H9 (cell line): ENCODE results near the gene LMX1A. TPM values are rescaled to one million over a fixed set of nuclear protein-coding genes. Genes with fewer than 3 reads are reported as not detected.

Experiments
- DNase-seq: peaks from one replicate; pipeline ENCODE4 v3.0.0-alpha.2; 2017
- H2AFZ ChIP-seq: one replicate; pipeline ENCODE4 v1.6.1; 2013; ENCODE audit warnings: mild to moderate bottlenecking, low read length, control low read depth, moderate library complexity
- H2AK5ac ChIP-seq: 2 replicates; pipeline ENCODE4 v1.6.1; 2013; ENCODE audit warnings: low read length, control low read depth, mixed read lengths; ENCODE audit not compliant: insufficient read length
- H2BK120ac ChIP-seq: one replicate; pipeline ENCODE4 v1.6.1; 2013; ENCODE audit warnings: low read depth, mild to moderate bottlenecking, low read length, control low read depth, inconsistent platforms; ENCODE audit not compliant: poor library complexity, severe bottlenecking
- H2BK12ac ChIP-seq: 2 replicates; pipeline ENCODE4 v1.6.1; 2013; ENCODE audit warnings: low read length, control low read depth, mixed read lengths, low read depth; ENCODE audit not compliant: insufficient read length
- H2BK15ac ChIP-seq: 2 replicates; pipeline ENCODE4 v1.6.1; 2013; ENCODE audit warnings: low read depth, low read length, control low read depth
- H2BK20ac ChIP-seq: one replicate; pipeline ENCODE4 v1.6.1; 2013; ENCODE audit warnings: low read depth, mild to moderate bottlenecking, low read length, control low read depth, inconsistent platforms; ENCODE audit not compliant: poor library complexity, severe bottlenecking
- H2BK5ac ChIP-seq: 2 replicates; pipeline ENCODE4 v1.6.1; 2013; ENCODE audit warnings: low read length, control low read depth, mixed read lengths; ENCODE audit not compliant: insufficient read length
- H3K14ac ChIP-seq: 2 replicates; pipeline ENCODE4 v1.6.1; 2013; ENCODE audit warnings: low read length, control low read depth; ENCODE audit not compliant: insufficient read depth
- H3K18ac ChIP-seq: 2 replicates; pipeline ENCODE4 v1.6.1; 2013; ENCODE audit warnings: low read depth, mild to moderate bottlenecking, mixed read lengths, low read length, control low read depth; ENCODE audit not compliant: insufficient read length
- H3K23ac ChIP-seq: 2 replicates; pipeline ENCODE4 v1.6.1; 2013; ENCODE audit warnings: low read length, control low read depth, mixed read lengths, low read depth; ENCODE audit not compliant: insufficient read length
- H3K23me2 ChIP-seq: 2 replicates; pipeline ENCODE4 v1.6.1; 2013; ENCODE audit warnings: low read depth, mild to moderate bottlenecking, mixed read lengths, low read length, control low read depth; ENCODE audit not compliant: insufficient read length, poor library complexity, severe bottlenecking
- H3K27ac ChIP-seq: 2 replicates; pipeline ENCODE4 v1.5.1; 2013; ENCODE audit warnings: low read length, control low read depth, mixed read lengths, low read depth; ENCODE audit not compliant: insufficient read length
- H3K27me3 ChIP-seq: 2 replicates; pipeline ENCODE4 v1.6.1; 2013; ENCODE audit warnings: low read length, control low read depth, inconsistent platforms; ENCODE audit not compliant: insufficient read depth
- H3K4ac ChIP-seq: 2 replicates; pipeline ENCODE4 v1.6.1; 2013; ENCODE audit warnings: low read depth, mild to moderate bottlenecking, control low read depth, inconsistent platforms, low read length, moderate library complexity
- H3K4me1 ChIP-seq: 2 replicates; pipeline ENCODE4 v1.6.1; 2013; ENCODE audit warnings: low read length, control low read depth, inconsistent platforms; ENCODE audit not compliant: insufficient read depth
- H3K4me2 ChIP-seq: 2 replicates; pipeline ENCODE4 v1.6.1; 2013; ENCODE audit warnings: low read length, control low read depth, mixed read lengths; ENCODE audit not compliant: insufficient read length, insufficient read depth
- H3K56ac ChIP-seq: 2 replicates; pipeline ENCODE4 v1.6.1; 2013; ENCODE audit warnings: low read depth, mild to moderate bottlenecking, mixed read lengths, low read length, control low read depth; ENCODE audit not compliant: insufficient read length
- H3K79me1 ChIP-seq: 2 replicates; pipeline ENCODE4 v1.6.1; 2013; ENCODE audit warnings: low read depth, mild to moderate bottlenecking, moderate library complexity, low read length, control low read depth, inconsistent platforms; ENCODE audit not compliant: insufficient read depth, poor library complexity, severe bottlenecking
- H3K79me2 ChIP-seq: 2 replicates; pipeline ENCODE4 v1.6.1; 2013; ENCODE audit warnings: low read length, control low read depth, inconsistent platforms; ENCODE audit not compliant: insufficient read depth
- H3K9ac ChIP-seq: 2 replicates; pipeline ENCODE4 v1.6.1; 2013; ENCODE audit warnings: low read length, control low read depth, mixed read lengths; ENCODE audit not compliant: insufficient read length; ENCODE audit errors: extremely low read depth
- H3K9me3 ChIP-seq: one replicate; pipeline ENCODE4 v1.6.1; 2013; ENCODE audit warnings: low read depth, low read length, inconsistent platforms; ENCODE audit not compliant: control insufficient read depth
- H3T11ph ChIP-seq: one replicate; pipeline ENCODE4 v1.6.1; 2013; ENCODE audit warnings: mild to moderate bottlenecking, low read length, control low read depth, inconsistent platforms
- H4K20me1 ChIP-seq: one replicate; pipeline ENCODE4 v1.6.1; 2013; ENCODE audit not compliant: control insufficient read depth, insufficient read length, insufficient read depth
- H4K5ac ChIP-seq: 2 replicates; pipeline ENCODE4 v1.6.1; 2013; ENCODE audit warnings: low read depth, mild to moderate bottlenecking, mixed read lengths, low read length, control low read depth; ENCODE audit not compliant: insufficient read length
- H4K8ac ChIP-seq: replicated peaks from 2 replicates; pipeline ENCODE4 v1.6.1; 2013; ENCODE audit warnings: low read length, control low read depth, mixed read lengths, low read depth; ENCODE audit not compliant: insufficient read length
- H4K91ac ChIP-seq: 2 replicates; pipeline ENCODE4 v1.6.1; 2013; ENCODE audit warnings: low read depth, mild to moderate bottlenecking, moderate library complexity, mixed read lengths, low read length, control low read depth; ENCODE audit not compliant: insufficient read length
- H3K27ac Mint-ChIP-seq, 3 experiments: 2 replicates in 2 of 3; 3 replicates in 1 of 3; pipeline ENCODE4 v1.8.0; 2020 to 2021; ENCODE audit warnings: mixed read lengths in 3 of 3, mild to moderate bottlenecking in 1 of 3, moderate library complexity in 1 of 3
- H3K27me3 Mint-ChIP-seq: 2 replicates; pipeline ENCODE4 v1.8.0; 2021; ENCODE audit warnings: low read depth, mild to moderate bottlenecking, moderate library complexity, mixed read lengths
- H3K36me3 Mint-ChIP-seq, 3 experiments: 2 replicates in 2 of 3; 3 replicates in 1 of 3; pipeline ENCODE4 v1.8.0; 2020 to 2021; ENCODE audit warnings: low read depth in 3 of 3, mixed read lengths in 3 of 3; ENCODE audit not compliant: insufficient read depth in 1 of 3
- H3K4me1 Mint-ChIP-seq, 2 experiments: 2 replicates each; pipeline ENCODE4 v1.8.0; 2020; ENCODE audit warnings: mixed read lengths in 2 of 2
- H3K4me3 Mint-ChIP-seq, 2 experiments: 2 replicates in 1 of 2; 3 replicates in 1 of 2; pipeline ENCODE4 v1.8.0; 2020 to 2021; ENCODE audit warnings: mild to moderate bottlenecking in 2 of 2, mixed read lengths in 2 of 2, moderate library complexity in 1 of 2
- H3K9me3 Mint-ChIP-seq, 2 experiments: 2 replicates in 1 of 2; 3 replicates in 1 of 2; pipeline ENCODE4 v1.8.0; 2020; ENCODE audit warnings: mild to moderate bottlenecking in 2 of 2, mixed read lengths in 2 of 2, moderate library complexity in 1 of 2
- WGBS: extraction: QIAGEN DNeasy Blood & Tissue Kit; methylation state at CpG from one replicate; pipeline ENCODE4 v1.1.7; 2013; ENCODE audit warnings: missing lambda C conversion rate, low lambda C conversion rate, mixed read lengths; ENCODE audit not compliant: insufficient read length; ENCODE audit errors: extremely low coverage; 5-methylcytosine and 5-hydroxymethylcytosine counted together
- total RNA-seq: library from RNA; stranded (reverse); gene quantifications from 2 replicates; pipeline ENCODE4 v1.2.1, GENCODE V29; 2021
- TF ChIP-seq, protein P1 (sequence below): fragments of 200-600 bp; sonication (generic); conservative IDR thresholded peaks from 3 replicates; pipeline ENCODE4 v1.8.0; 2021; ENCODE audit warnings: antibody characterized with exemption, mild to moderate bottlenecking

The LMX1A gene
- total RNA-seq, 1 experiment from 2014 or later: not detected

GRCh38 chr1:165241952-165242351, 114.6 kb downstream of the LMX1A start:
- no CpG with 5 or more reads among the region's 4 CpGs for WGBS
- Histone ChIP-seq H2BK15ac (no peak overlapping the region), H3K9me3 (no peaks in the 10 kb centered on the region), H3K23ac (no peak overlapping the region), H2AFZ (no peak overlapping the region), H3K27ac (no peak overlapping the region), H3K4me2 (no peak overlapping the region), H2BK120ac (no peak overlapping the region), H3K4me1 (no peaks in the 10 kb centered on the region), H2BK5ac (no peak overlapping the region), H2AK5ac (no peak overlapping the region), H3K79me2 (no peaks in the 10 kb centered on the region), H4K91ac (no peak overlapping the region), H3K56ac (no peak overlapping the region), H3K9ac (no peak overlapping the region), H4K8ac (no peak overlapping the region), H3K14ac (no peak overlapping the region), H3K4ac (no peak overlapping the region), H3K18ac (no peak overlapping the region), H3T11ph (no peak overlapping the region), H2BK12ac (no peak overlapping the region), H3K79me1 (no peaks in the 10 kb centered on the region), H3K27me3 (peaks cover 10% of the 10 kb centered on the region; the same call in 1 of the 2 replicates), H4K20me1 (no peaks in the 10 kb centered on the region), H2BK20ac (no peak overlapping the region), H4K5ac (no peak overlapping the region), H3K23me2 (no peaks in the 10 kb centered on the region)
- Mint-ChIP-seq H3K36me3 (no peaks in the 10 kb centered on the region), H3K27me3 (peaks cover 80% of the 10 kb centered on the region), H3K4me1 (no peaks in the 10 kb centered on the region), H3K9me3 (no peaks in the 10 kb centered on the region), H3K27ac (no peak overlapping the region), H3K4me3 (no peak overlapping the region)
- no peak for DNase-seq
- TF ChIP-seq, protein P1, sequence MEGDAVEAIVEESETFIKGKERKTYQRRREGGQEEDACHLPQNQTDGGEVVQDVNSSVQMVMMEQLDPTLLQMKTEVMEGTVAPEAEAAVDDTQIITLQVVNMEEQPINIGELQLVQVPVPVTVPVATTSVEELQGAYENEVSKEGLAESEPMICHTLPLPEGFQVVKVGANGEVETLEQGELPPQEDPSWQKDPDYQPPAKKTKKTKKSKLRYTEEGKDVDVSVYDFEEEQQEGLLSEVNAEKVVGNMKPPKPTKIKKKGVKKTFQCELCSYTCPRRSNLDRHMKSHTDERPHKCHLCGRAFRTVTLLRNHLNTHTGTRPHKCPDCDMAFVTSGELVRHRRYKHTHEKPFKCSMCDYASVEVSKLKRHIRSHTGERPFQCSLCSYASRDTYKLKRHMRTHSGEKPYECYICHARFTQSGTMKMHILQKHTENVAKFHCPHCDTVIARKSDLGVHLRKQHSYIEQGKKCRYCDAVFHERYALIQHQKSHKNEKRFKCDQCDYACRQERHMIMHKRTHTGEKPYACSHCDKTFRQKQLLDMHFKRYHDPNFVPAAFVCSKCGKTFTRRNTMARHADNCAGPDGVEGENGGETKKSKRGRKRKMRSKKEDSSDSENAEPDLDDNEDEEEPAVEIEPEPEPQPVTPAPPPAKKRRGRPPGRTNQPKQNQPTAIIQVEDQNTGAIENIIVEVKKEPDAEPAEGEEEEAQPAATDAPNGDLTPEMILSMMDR: no peak
